Endothelial cell of hepatic sinusoid (primary cell): ENCODE data around the gene EPS8.
"Not testable (repeated sequence)": the region's sequence is repeated elsewhere in the genome, so short reads cannot be mapped to it uniquely, and the experiment has no call there.

Experiments
- in situ Hi-C: cut with HindIII; loops from 2 replicates; pipeline ENCODE4 v1.10.0; 2017; ENCODE audit warnings: low sequenced_read_pairs

The EPS8 gene

DNA sequence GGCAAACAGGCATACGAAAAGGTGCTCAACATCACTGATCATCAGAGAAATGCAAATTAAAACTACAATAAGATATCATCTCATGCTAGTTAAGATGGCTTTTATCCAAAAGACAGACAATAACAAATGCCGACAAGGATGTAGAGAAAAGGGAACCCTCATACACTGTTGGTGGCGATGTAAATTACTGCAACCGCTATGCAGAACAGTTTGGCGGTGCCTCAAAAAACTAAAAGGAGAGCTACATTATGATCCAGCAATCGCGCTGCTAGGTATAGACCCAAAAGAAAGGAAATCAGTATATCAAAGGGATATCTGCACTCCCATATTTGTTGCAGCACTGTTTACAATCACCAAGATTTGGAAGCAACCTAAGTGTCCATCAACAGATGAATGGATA, 27.0 kb downstream of the EPS8 start:
- in situ Hi-C loops: not testable (repeated sequence)

DNA sequence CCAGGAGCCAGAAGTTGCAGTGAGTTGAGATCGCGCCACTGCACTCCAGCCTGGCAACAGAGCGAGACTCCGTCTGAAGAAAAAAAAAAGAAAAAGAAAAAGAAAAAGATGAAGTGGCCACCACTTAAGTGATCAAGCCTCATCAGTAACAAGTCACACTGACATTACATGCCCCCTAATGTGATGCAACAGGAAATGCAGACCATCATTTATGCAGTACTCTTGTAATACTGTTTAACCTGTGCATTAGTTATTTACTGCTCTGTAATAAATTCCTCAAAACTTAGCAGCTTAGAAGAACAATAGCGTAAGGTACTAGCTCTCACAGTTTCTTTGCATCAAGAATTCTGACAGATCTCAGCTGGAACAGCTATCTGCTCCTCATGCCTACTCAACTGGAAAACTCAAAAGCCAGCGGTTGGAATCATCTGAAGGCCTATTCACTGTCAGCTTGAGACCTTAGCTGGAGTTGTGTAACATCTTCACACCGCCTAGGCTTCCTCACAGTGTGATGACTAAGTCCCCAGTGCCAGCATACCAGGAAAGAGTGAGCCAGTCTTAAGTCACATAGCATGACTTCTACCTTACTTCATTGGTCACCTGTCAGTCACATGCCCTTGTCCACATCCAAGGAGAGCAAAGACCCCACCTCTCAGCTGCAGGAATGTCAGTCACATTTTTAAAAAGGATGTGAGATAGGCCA, 31.5 kb downstream of the EPS8 start:
- in situ Hi-C loops: no loop called here

- in situ Hi-C loops: no loop called here
Measured at GRCh38 chr12:15756822-15757221, 32.4 kb downstream of the EPS8 start.

DNA sequence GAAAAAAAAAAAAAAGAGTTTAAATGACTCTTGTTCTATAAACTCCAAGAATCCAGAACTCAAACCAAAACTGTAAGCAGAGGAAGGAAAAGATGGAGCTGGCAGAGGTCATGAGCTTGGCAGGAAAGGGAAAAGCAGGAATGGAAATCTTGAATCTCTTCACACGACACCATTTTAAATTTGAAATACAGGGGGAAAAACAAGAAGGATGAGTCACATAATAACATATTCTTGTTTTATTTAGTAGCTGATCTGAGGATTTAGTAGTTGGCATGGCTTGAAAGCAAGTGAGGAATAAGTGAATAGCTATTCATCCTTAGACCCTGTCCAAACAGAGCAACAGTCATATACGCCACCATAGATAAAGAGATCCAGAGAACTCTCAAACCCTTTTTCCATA, 35.0 kb downstream of the EPS8 start:
- in situ Hi-C loops: no loop called here

DNA sequence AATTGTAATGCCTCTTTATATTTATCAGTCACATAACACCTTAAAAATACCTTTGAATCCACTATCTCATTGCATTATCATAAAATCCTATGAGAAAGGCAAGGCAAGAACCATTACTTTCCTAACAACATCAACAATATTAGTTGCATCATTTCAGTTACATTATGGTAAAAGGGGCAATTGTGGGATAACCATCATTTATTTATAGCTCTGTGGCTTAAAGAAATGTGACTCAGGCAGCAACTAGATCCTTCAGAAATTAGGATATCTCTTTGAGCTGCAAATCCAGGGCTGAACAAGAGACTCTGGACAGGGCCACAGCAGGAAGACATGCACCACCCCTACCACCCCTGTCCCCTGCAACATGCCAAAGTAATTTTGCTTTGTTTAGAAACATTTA, 36.4 kb downstream of the EPS8 start:
- in situ Hi-C loops: no loop called here

DNA sequence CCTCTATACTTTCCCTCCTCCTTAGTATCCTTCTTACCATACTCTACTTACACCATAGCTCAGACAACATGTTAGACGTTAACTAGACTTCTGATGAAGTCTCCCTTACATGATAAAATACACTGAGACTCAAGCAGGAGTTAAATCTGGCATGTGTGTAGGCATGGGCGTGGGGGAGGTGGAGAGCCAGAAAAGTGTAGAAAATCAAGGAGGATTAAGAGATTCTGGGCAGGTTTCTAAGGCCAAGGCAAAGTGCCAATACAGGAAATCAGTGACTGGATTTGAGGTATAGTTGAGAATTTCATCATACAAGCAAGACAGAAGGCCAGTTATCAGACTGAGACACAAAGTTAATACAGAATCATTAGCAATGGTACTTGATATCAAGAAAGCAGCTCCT, 37.4 kb downstream of the EPS8 start:
- in situ Hi-C loops: no loop called here

DNA sequence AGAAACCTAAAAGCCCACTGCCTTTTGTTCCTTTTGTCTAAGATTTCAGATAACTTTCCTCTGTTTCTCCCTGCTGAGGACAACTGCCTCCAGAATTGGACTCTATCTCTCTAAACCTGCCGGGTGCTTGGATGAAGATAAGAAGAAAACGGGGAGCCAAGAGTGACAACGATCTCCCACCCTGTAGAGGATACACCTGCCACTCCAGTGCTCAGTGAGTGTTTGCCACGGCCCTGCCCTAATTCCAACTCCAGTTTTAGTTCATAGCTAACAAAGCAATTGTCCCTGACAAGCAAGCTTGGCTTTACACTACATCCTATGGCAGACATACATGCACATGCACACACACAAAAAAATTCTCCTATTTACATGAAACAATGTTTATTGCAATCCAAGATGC, 39.3 kb downstream of the EPS8 start:
- in situ Hi-C loops: no loop called here

GRCh38 chr12:15741870-15742269, 47.3 kb downstream of the EPS8 start:
- in situ Hi-C loops: not testable (repeated sequence)

GRCh38 chr12:15741082-15741481, 48.1 kb downstream of the EPS8 start:
- in situ Hi-C loops: no loop called here

- in situ Hi-C loops: not testable (repeated sequence)
Measured at GRCh38 chr12:15740389-15740788, 48.8 kb downstream of the EPS8 start.

DNA sequence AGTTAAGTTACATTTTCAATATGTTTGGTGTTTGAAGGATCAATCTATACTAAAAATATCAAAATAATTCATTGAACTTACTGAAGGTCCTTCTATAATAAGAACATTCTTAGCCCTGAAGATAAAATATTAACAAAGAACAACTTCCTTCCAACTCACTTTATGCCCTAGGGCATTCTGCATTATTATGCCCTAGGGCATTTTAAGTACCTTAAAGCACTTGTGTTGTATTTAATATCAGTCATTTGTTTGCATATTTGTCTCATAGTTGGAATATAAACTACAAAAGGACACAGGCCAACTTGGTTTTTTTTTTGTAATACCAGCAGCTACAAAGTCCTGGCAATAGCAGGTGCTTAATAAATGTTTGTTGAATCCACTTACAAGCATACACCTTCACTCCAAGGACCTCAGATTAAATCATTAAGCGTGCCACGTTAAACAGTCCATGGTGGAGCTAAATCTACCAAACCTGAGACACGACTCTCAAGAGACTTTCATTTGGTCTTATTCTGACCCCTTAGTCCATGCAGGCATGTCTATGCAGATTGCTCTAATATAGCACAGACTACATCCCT, 50.7 kb downstream of the EPS8 start:
- in situ Hi-C loops: no loop called here

DNA sequence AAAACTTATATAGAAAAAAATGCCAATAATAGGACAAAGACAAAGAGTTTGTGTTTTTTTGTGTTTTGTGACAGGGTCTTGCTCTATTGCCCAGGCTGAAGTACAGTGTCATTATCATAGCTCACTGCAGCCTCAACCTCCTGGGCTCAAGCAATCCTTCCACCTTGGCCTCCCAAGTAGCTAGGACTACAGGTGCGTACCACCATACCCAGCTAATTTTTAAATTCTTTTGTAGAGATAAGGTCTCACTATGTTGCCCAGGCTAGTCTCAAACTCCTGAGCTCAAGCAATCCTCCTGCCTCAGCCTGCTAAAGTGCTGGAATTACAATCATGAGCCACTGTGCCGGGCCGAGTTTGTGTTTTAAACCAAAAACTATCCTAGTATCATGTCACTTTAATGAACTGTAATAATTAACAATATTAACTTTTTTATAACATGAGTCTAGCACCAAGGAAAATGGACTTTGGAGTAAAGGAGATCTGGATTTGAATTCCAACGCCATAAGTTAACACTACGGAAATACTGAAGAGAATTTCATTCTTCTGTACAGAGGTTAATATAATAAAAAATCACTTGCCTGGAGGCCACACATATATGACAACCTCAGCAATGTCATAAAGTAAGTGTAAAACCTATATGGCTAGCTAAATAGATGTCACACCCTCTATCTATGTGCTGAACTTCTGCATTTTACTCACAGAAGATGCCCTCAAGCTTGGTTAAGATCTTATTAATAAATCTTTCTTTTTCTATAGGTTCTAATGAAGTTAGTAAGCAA, 53.2 kb downstream of the EPS8 start:
- in situ Hi-C loops: no loop called here

- in situ Hi-C loops: no loop called here
Measured at GRCh38 chr12:15733136-15733535, 56.1 kb downstream of the EPS8 start.

- in situ Hi-C loops: no loop called here
Measured at GRCh38 chr12:15732341-15733061, 56.7 kb downstream of the EPS8 start.

DNA sequence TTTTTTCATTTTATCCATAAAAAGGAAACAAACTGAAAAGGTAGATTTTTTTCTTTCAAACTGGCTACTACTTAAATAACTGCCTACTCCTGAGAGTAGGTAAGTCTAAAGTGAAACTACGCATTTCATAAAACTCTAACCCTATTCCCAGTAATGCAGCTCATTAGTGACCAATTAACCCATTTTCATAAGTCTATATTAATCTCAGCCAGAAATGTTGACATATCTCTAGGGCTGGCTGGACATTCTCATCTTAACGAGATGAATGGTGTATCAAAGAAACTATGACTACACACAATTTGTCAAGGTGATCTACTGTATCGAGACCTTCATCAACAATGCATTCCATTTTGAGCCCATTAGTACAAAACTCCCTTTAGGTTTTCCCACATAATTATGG, 57.2 kb downstream of the EPS8 start:
- in situ Hi-C loops: no loop called here

- in situ Hi-C loops: no loop called here
Measured at GRCh38 chr12:15729097-15729496, 60.1 kb downstream of the EPS8 start.

DNA sequence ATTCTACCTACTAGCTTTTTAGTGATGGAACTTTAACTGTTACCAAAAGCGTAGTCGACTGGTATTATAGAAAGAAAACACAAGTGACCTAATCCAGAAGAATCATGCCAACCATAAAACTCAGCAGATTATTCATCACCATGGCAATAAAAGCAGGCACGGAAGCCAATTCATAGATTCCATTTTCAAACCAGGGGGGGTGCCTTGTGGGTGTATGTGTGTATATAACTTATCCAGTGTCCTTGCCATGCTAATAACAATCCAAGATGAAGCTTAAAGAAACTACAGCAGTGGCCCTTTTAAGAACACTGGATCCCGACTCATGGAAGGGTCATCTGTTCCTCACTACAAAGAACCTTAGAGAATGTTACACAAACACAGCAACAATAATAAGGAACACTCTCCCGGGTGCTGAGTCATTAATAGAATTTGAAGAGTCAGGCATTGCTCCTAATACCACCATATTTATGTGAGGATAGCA, 61.0 kb downstream of the EPS8 start:
- in situ Hi-C loops: no loop called here

DNA sequence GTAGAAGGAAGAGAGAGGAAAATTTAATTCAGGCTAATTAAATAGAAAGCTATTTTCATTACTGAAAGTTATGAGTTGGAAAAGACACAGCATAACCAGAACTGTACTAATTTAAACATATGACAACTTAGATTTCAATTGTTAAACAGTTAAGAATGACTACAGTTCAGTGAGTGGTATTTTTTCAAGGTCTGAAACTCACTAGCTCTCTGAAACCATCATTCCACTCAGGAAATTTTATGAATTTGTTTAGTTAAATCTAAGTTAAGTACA, 62.4 kb downstream of the EPS8 start:
- in situ Hi-C loops: no loop called here

DNA sequence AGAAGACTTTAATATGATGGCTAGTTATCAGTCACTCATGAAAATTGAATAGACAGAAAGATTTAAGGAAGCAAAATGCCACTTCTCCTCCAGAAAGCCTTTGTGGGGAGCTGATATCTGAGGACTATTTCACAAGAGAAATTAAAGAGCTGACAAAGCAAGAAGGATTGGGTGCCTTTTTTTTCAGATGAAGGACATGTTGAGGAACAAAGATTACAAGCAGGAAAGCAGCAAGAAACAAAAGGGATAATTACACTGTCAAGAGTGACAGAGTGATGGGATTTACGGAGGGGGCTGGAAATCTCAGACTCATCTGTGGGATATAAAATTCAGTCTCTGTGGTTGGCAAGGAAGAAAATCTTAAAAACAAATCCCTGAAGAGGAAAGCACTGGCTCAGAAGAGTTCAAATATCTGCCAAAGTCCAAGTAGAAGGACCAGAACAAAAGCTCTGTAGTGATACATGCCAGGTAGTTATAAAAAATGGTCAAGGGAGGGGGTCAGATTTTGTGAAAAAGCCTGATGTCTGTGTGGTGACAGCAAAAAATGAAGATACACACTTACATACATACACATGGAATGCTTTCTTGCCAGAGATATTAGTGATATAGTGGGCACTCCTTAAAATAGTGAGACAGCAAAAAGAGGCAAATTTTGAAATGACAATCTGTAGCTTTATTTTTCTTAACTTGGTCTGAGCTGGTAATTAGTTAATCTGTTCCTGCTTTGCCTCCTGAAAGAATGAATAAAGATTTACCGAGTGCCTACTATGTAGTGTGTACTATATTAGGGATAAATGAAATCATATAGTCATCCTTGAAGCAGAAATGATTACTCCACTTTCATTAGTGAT, 62.9 kb downstream of the EPS8 start:
- in situ Hi-C loops: no loop called here

DNA sequence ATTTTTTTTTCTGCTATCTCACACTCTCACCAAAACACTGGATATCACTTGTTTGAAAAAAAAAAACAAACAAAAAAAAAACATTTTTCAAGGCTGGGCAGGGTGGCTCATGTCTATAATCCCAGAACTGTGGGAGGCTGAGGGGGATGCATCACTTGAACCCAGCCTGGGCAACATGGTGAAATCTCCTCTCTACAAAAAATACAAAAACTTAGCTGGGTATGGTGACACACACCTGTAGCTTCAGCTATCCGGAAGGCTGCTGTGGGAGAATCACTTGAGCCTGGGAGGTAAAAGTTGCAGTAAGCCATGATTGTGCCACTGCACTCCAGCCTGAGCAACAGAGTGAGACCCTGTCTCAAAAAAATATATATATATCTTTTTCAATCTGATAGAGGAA, 66.2 kb downstream of the EPS8 start:
- in situ Hi-C loops: loop anchor here (5.0 kb wide), 1 partner anchor 101 kb away; no protein-coding TSS in a partner anchor
